ENCODE measurements around the gene MEIOSIN.
"Not testable (repeated sequence)": the region's sequence is repeated elsewhere in the genome, so short reads cannot be mapped to it uniquely, and the experiment has no call there.

MEIOSIN gene

GRCh38 chr19:45733160-45733810 is at the start of gene MEIOSIN:
Gene MEIOSIN, plus strand, starts transcription at chr19:45733439. Its CDS starts 1,938 bp downstream, at chr19:45735377.
- no peak for DNase-seq

DNA sequence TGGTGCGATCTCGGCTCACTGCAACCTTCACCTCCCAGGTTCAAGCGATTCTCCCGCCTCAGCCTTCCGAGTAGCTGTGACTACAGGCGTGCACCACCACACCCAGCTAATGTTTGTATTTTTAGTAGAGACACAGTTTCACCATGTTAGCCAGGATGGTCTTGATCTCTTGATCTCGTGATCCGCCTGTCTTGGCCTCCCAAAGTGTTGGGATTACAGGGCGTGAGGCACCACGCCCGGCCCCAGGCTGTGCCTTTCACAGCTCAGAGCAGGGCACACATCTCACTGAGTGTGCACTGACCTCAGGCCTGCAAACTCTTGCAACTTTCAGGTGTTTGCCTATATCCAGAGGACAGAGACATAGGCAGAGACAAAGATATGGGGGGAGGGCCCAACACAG is 48.2 kb upstream of the MEIOSIN start:
- not testable (repeated sequence) for DNase-seq

DNA sequence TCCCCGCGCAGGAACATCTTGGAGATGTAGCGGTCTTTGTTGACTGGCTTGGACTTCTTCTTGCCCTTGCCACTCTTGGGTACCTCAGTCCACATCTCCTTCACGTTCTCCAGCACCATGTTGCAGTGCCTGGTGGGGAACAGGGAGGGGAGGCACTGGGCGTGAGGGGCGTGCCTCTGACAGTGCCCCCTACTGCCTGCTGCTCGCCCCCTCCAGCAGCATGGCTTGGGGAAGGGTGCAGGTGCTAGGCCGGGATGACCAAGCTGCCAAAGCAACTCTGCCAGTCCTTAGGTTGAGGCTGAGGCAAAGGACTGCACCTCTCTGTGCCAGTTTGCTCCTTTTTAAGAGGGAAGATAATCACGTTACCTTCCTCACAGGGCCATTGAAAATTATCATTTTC is 45.6 kb upstream of the MEIOSIN start:
- no peak for DNase-seq

GRCh38 chr19:45691516-45692186 is 41.6 kb upstream of the MEIOSIN start, which contains the start of gene SNRPD2:
Gene SNRPD2, minus strand, starts transcription at chr19:45691953. Its CDS starts 65 bp downstream, at chr19:45691888.
- DNase-seq = peak; percentile 75

GRCh38 chr19:45692187-45693105 is 40.8 kb upstream of the MEIOSIN start, which contains the start of gene QPCTL:
Gene QPCTL, plus strand, starts transcription at chr19:45692666. Its CDS starts 38 bp downstream, at chr19:45692704.
- peak; percentile 100 for DNase-seq

GRCh38 chr19:45693106-45693788 is 40.0 kb upstream of the MEIOSIN start:
- peak; percentile 25 for DNase-seq

GRCh38 chr19:45701676-45702075 is 31.6 kb upstream of the MEIOSIN start:
- no peak for DNase-seq

DNA sequence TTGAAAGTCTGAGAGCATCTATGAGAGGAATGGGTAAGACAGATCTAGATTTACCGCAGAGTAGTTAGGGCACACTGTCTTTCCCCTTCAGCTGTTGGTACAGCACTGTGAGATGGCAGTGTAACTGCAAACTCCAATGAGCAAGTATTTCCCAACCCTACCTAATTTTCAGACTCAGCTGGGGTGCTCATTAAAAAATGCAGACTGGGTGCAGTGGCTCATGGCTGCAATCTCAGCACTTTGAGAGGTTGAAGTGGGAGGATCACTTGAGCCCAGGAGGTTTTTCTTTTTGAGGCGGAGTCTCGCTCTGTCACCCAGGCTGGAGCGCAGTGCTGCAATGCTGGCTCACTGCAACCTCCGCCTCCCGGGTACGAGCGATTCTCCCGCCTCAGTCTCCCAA is 28.1 kb upstream of the MEIOSIN start:
- no peak for DNase-seq

- DNase-seq = no peak
Observed at GRCh38 chr19:45705710-45706415, 27.4 kb upstream of the MEIOSIN start.

DNA sequence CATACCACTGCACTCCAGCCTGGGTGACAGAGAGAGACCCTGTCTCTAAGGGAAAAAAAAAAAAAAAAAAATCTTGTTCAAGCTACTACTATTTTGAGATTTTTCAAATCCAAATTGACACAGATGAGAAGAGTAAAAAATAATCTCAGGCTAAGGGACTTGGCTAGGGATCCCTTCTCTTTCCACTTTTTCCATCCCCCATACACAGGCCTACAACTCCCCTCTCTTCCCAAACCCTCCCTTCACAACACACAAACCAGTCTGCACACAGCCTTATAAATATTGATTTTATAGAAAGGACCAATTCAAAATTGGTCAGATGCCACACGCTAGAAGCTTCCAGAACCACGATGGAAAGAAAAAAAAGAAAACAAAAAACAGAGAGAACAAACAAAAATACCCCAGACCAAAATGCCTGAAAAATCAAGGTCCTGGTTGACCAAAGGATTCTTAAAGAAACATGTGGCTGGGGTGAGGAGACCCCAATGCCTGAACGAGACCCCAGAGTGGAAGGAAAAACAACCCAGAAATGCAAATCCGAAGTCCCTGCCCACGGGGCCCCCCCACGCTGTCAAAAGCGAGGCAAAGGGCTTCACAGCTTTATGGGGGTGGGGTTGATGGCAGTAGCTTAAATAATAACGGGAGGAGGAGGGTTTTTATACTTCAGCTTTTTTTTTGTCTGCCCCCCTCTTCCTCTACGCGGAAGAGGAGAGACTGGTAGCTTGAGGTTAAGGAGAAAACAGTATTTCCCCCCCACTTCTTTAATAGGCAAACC is 22.7 kb upstream of the MEIOSIN start:
- DNase-seq = no peak

DNA sequence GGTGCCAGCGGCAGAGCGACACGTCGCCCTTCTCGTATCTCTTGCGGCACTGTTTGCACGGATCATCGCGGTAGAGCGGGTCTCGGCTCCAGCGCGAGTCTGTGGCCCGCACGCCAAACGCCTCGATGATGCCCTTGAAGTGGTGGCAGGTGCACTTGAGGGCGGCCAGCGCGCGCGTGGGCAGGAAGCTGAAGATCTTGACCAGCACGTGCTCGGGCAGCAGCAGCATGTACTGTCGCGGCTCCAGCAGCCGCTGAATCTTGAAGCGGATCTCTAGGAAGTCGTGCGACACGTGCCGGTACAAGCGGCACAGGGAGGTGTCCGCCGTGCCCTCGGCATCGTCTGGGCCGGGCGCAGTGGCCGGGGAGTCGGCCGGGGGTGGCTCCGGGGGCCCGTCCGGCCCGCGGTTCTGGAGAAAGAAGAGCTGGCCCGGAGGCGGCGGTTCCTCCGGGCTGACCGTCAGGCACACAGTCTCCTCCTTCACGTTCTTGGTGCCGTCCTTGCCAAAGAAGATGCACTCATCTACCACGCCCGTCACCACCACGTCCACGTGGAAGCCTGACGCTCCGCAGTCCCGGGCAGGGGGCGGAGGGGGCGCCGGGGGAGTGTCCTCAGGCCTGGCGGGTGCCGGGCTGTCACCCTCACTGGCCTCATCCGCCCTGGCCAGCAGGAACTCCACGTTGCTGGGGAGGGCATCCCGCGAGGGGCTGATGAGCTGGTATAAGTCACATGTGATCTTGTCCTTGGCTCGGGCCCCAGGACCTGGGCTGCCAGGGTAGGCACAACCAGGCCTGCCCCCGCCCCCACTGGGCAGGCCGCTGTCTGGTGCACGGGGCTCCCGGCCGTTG is 21.2 kb upstream of the MEIOSIN start:
- DNase-seq = no peak

DNA sequence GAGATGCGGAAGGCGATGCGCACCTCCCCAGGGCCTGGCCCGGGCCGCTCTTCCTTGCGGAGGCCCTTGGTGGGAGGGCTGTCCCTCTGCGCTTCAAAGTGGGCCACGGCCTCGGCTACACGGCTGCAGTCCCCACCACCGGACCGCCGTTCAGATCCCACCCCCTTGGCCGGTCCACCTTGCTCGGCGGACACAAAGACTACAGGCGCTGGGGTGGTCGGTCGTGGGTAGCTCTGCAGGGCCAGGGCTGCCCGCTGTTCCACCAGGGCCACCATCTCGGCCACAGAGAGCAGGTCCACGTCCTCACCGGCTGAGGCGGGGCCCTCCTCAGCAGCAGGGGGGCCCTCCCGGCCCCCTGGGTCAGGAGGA is 20.6 kb upstream of the MEIOSIN start:
- no peak for DNase-seq

- no peak for DNase-seq
Observed at GRCh38 chr19:45713141-45713540, 20.1 kb upstream of the MEIOSIN start.

- DNase-seq = no peak
Observed at GRCh38 chr19:45715139-45715538, 18.1 kb upstream of the MEIOSIN start.

GRCh38 chr19:45716359-45717130 is 16.7 kb upstream of the MEIOSIN start:
- DNase-seq = no peak

DNA sequence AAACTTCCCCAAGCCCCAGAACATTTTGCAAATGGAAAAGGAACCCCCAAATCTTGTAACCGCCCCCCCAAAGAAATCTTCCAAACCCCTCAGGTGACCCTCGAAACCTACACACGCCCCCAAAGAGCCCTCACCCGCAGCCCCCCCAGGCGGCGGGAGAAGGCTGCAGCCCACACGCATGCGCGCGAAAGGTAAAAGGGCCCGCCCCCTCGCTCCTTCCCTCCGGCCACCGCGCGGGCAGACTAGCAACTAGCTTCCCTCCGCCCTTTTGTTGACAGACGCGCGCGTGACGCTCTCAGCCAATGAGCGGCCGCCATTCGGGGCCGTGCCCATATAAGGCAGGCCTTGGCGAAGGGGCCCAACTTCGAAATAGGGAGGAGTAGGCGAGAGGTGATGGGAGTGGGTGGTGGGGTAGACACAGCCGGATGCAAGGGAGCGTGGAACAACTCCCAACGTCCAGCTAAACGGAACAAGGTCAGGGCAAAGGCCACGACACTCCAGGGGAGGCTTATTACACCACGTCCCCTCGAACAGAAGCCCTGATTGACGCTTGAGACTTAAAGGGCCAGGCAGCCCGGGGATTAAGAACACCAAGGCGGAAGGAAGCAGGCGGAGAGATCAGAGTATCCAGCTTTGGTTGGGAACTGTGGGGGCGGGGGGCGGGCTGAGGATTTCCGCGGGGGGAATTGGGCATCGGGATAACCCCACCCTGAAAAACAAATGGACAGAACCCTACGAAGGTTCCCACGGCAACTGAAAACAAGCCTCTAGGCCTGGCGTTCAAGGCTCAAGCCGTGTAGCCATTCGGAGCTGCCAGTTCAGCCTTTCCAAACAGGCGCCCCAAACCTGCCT is 15.9 kb upstream of the MEIOSIN start:
- DNase-seq = peak; percentile 94

GRCh38 chr19:45717983-45718650 is 15.1 kb upstream of the MEIOSIN start:
- DNase-seq = no peak

DNA sequence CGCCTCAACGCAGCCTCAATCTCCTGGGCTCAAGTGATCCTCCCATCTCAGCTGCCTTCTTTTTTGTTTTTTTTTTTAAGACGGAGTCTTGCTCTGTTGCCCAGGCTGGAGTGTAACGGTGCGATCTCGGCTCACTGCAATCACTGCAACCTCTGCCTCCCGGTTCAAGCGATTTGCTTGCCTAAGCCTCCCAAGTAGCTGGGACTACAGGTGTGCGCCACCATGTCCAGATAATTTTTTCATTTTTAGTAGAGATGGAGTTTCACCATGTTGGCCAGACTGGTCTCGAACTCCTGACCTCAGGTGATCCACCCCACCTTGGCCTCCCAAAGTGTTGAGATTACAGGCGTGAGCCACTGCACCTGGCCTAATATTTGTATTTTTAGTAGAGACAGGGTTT is 13.2 kb upstream of the MEIOSIN start:
- DNase-seq = not testable (repeated sequence)
